Thyroid gland (tissue), 4 donors: ENCODE results near the gene EFL1. TPM values are rescaled to one million over a fixed set of nuclear protein-coding genes. Genes with fewer than 3 reads are reported as not detected.

Experiments
- DNase-seq, 2 donors: peaks; one replicate each; pipeline ENCODE4 v3.0.0-alpha.2; 2019
- H3K27ac ChIP-seq, 3 donors: fragments of 200-600 bp; sonication (generic); 1 replicate in 2 of 3; 2 replicates in 1 of 3; pipeline ENCODE4 v1.5.1; 2016 to 2019; ENCODE audit warnings: mild to moderate bottlenecking in 1 of 3, moderate library complexity in 1 of 3
- H3K27me3 ChIP-seq: fragments of 200-600 bp; sonication (generic); one replicate; pipeline ENCODE4 v1.5.1; 2019
- H3K36me3 ChIP-seq, 2 donors: fragments of 200-600 bp; sonication (generic); one replicate each; pipeline ENCODE4 v1.5.1; 2016 to 2019
- H3K4me1 ChIP-seq, 2 donors: fragments of 200-600 bp; sonication (generic); one replicate each; pipeline ENCODE4 v1.5.1; 2017 to 2019
- H3K4me3 ChIP-seq, 3 donors: fragments of 200-600 bp; sonication (generic); replicated peaks in 1 of 3; 1 replicate in 2 of 3; 2 replicates in 1 of 3; pipeline ENCODE4 v1.5.1; 2016; ENCODE audit warnings: mild to moderate bottlenecking in 1 of 3
- H3K9me3 ChIP-seq: fragments of 200-600 bp; sonication (generic); one replicate; pipeline ENCODE4 v1.5.1; 2017
- CTCF ChIP-seq, 6 experiments: fragments of 200-600 bp in 3 of 6; fragments of 450-650 bp in 3 of 6; sonication (generic) in 3 of 6; IDR thresholded peaks; one replicate each; pipeline ENCODE4 v1.5.1; 2016 to 2019; ENCODE audit warnings: antibody characterized with exemption in 6 of 6, mild to moderate bottlenecking in 2 of 6, inconsistent platforms in 1 of 6, moderate library complexity in 1 of 6
- POLR2A ChIP-seq, 2 donors: fragments of 450-650 bp; IDR thresholded peaks; one replicate each; pipeline ENCODE4 v1.6.1; 2017; ENCODE audit warnings: antibody characterized with exemption in 2 of 2, mild to moderate bottlenecking in 2 of 2, moderate library complexity in 1 of 2
- WGBS, 2 donors: methylation state at CpG; one replicate each; pipeline ENCODE4 v1.1.5; 2017; 5-methylcytosine and 5-hydroxymethylcytosine counted together
- intact Hi-C: fragments of 100-400 bp; cut with DNase I; formaldehyde crosslinking; loops from one replicate; pipeline ENCODE4 v1.15.1; 2023
- total RNA-seq, 4 donors: library from RNA; depleted of rRNA; stranded (reverse); fragments of >200 nt; gene quantifications; one replicate each; pipeline ENCODE4 v1.2.3, GENCODE V29; 2016

EFL1 gene
- total RNA-seq, 4 donors from 2014 or later = 10.3 to 29.8 (median 17.5) TPM

- no peak overlapping the region for H3K27ac ChIP-seq
- H3K4me3 ChIP-seq = no peak overlapping the region
- no peaks in the 10 kb centered on the region for H3K27me3 ChIP-seq
- H3K36me3 ChIP-seq = no peaks in the 10 kb centered on the region
- 95 to 97% methylated on average over 4 of the region's 4 CpGs for WGBS, 2 donors
- TF ChIP-seq POLR2A (IDR thresholded peaks at IDR 0.05) (no peak), CTCF (IDR thresholded peaks at IDR 0.05) (no peak)
- H3K9me3 ChIP-seq = no peaks in the 10 kb centered on the region
- no peak for DNase-seq
- intact Hi-C loops = no loop called here
- peaks cover 3 to 16% of the 10 kb centered on the region in 2 donors for H3K4me1 ChIP-seq
Observed at GRCh38 chr15:82172506-82172905, 90.0 kb downstream of the EFL1 start.

DNA sequence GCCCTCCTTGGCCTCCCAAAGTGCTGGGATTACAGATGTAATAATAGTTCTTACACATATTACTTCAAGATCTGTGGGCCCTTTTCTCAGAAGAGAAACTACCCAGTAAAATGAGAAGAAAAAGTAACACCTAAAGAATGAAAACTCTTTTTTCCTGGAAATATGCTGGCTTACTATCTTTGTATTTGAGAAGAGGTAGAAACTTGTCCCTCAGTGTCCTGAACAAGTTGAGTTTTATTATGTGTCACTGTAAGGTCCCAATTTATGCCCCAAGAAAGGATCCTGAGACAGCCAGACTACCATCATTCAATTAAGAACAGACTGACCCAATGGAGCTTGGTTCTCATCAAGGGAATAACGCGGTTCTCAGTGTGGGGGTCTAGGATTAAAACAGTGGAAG lies 93.8 kb downstream of the EFL1 start:
- H3K4me1 ChIP-seq = peaks cover 0 to under 1% of the 10 kb centered on the region in 2 donors
- no peak overlapping the region for H3K4me3 ChIP-seq
- no peak for DNase-seq
- no peak for TF ChIP-seq CTCF (IDR thresholded peaks at IDR 0.05)
- TF ChIP-seq POLR2A (IDR thresholded peaks at IDR 0.05) = no peak
- no peaks in the 10 kb centered on the region for H3K27me3 ChIP-seq
- H3K27ac ChIP-seq = no peak overlapping the region
- H3K36me3 ChIP-seq = no peaks in the 10 kb centered on the region
- H3K9me3 ChIP-seq = no peaks in the 10 kb centered on the region
- WGBS, 2 donors = 95 to 98% methylated on average over 2 of the region's 2 CpGs
- intact Hi-C loops = no loop called here

DNA sequence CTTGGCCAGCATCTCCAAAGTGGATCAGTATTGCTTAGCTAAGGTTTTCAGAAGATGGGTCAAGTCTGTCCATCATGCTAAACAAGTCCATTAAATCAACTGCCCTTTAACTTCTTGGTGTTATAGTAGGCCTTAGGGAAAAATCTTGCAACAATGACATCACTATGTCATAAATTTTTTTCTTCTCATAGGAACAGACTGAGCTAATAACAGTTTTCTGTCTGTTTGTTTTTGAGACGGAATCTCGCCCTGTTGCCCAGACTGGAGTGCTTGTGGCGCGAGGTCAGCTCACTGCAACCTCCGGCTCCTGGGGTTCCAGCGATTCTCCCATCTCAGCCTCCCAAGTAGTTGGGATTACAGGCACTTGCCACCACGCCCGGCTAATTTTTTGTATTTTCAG lies 94.2 kb downstream of the EFL1 start:
- intact Hi-C loops = no loop called here
- Histone ChIP-seq H3K36me3 (peaks cover 0 to 1% of the 10 kb centered on the region in 2 donors), H3K27me3 (no peaks in the 10 kb centered on the region), H3K4me1 (no peaks in the 10 kb centered on the region), H3K9me3 (no peaks in the 10 kb centered on the region), H3K27ac (no peak overlapping the region), H3K4me3 (no peak overlapping the region)
- DNase-seq = no peak
- 95 to 96% methylated on average over 8 of the region's 8 CpGs for whole genome bisulfite sequencing, 2 donors
- no peak for TF ChIP-seq CTCF (IDR thresholded peaks at IDR 0.05)
- no peak for TF ChIP-seq POLR2A (IDR thresholded peaks at IDR 0.05)

- H3K27me3 ChIP-seq = no peaks in the 10 kb centered on the region
Observed at GRCh38 chr15:82165948-82166376, 96.6 kb downstream of the EFL1 start.

DNA sequence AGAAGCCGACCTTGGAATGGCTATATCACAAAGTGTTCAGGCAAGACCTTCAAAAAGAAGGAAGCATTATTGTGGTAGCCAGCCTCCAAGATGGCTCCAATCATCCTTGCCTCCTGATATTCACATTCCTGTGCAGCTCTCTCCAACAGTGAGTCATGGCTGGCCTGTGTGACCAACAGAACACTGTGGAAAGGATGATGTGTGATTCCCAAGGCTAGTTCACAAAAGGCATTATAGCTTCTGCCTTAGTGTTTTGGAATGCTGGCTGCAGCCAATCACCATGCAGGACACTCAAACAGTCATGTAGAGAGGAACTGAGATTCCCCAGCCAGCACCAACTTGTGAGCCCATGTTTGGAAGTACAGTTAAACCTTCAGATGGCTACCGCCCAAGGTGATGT lies 102.6 kb downstream of the EFL1 start:
- H3K36me3 ChIP-seq = peaks cover 3 to 6% of the 10 kb centered on the region in 2 donors
- no peak overlapping the region for H3K27ac ChIP-seq
- H3K4me1 ChIP-seq = no peaks in the 10 kb centered on the region
- intact Hi-C loops = no loop called here
- no peaks in the 10 kb centered on the region for H3K27me3 ChIP-seq
- WGBS, 2 donors = 95 to 98% methylated on average over 2 of the region's 2 CpGs
- no peak overlapping the region for H3K4me3 ChIP-seq
- TF ChIP-seq CTCF (IDR thresholded peaks at IDR 0.05) (no peak), POLR2A (IDR thresholded peaks at IDR 0.05) (no peak)
- DNase-seq = no peak
- H3K9me3 ChIP-seq = no peaks in the 10 kb centered on the region

More at GRCh38 chr15:82165948-82166376, 96.6 kb downstream of the EFL1 start:
- Histone ChIP-seq H3K27ac (no peak overlapping the region), H3K9me3 (no peaks in the 10 kb centered on the region), H3K4me3 (no peak overlapping the region), H3K4me1 (no peaks in the 10 kb centered on the region), H3K36me3 (peaks cover 3 to 6% of the 10 kb centered on the region in 2 donors)
- TF ChIP-seq CTCF (IDR thresholded peaks at IDR 0.05) = no peak
- no peak for TF ChIP-seq POLR2A (IDR thresholded peaks at IDR 0.05)
- 62 to 75% methylated on average over 1 of the region's 1 CpG for WGBS, 2 donors
- no peak for DNase-seq
- intact Hi-C loops = no loop called here
